Measurements from ENCODE around the gene ARHGEF7.

Gene ARHGEF7

GRCh38 chr13:111248822-111249221, 133.7 kb downstream of the ARHGEF7 start:
- DNase-seq (ENCODE audit: extremely low read depth, insufficient read length): no peak
- H3K4me3 ChIP-seq (replicated peaks; ENCODE audit: low read depth, low read length): no peak overlapping the region
- H3K27me3 ChIP-seq (replicated peaks; ENCODE audit: control insufficient read depth, insufficient read depth, low read length): no peaks in the 10 kb centered on the region
- peaks cover 25% of the 10 kb centered on the region for H3K36me3 ChIP-seq (ENCODE audit: control insufficient read depth, insufficient read depth, low read length)
- no peak for TF ChIP-seq CTCF (IDR thresholded peaks at IDR 0.05; ENCODE audit: insufficient read depth, low read length, poor library complexity, severe bottlenecking)

GRCh38 chr13:111249637-111250360, 134.7 kb downstream of the ARHGEF7 start:
- H3K4me3 ChIP-seq (replicated peaks; ENCODE audit: low read depth, low read length): no peak overlapping the region
- H3K36me3 ChIP-seq (ENCODE audit: control insufficient read depth, insufficient read depth, low read length): peaks cover 23% of the 10 kb centered on the region
- H3K27me3 ChIP-seq (replicated peaks; ENCODE audit: control insufficient read depth, insufficient read depth, low read length): no peaks in the 10 kb centered on the region
- TF ChIP-seq CTCF (IDR thresholded peaks at IDR 0.05; ENCODE audit: insufficient read depth, low read length, poor library complexity, severe bottlenecking): no peak
- DNase-seq (ENCODE audit: extremely low read depth, insufficient read length): no peak

- no peak overlapping the region for H3K4me3 ChIP-seq (replicated peaks; ENCODE audit: low read depth, low read length)
- no peaks in the 10 kb centered on the region for H3K27me3 ChIP-seq (replicated peaks; ENCODE audit: control insufficient read depth, insufficient read depth, low read length)
- no peak for DNase-seq (ENCODE audit: extremely low read depth, insufficient read length)
- peaks cover 29% of the 10 kb centered on the region for H3K36me3 ChIP-seq (ENCODE audit: control insufficient read depth, insufficient read depth, low read length)
- no peak for TF ChIP-seq CTCF (IDR thresholded peaks at IDR 0.05; ENCODE audit: insufficient read depth, low read length, poor library complexity, severe bottlenecking)
Observed at GRCh38 chr13:111251646-111252445, 136.7 kb downstream of the ARHGEF7 start.

GRCh38 chr13:111252446-111253364, 137.6 kb downstream of the ARHGEF7 start:
- no peaks in the 10 kb centered on the region for H3K27me3 ChIP-seq (replicated peaks; ENCODE audit: control insufficient read depth, insufficient read depth, low read length)
- DNase-seq (ENCODE audit: extremely low read depth, insufficient read length): no peak
- no peak overlapping the region for H3K4me3 ChIP-seq (replicated peaks; ENCODE audit: low read depth, low read length)
- TF ChIP-seq CTCF (IDR thresholded peaks at IDR 0.05; ENCODE audit: insufficient read depth, low read length, poor library complexity, severe bottlenecking): no peak
- peaks cover 31% of the 10 kb centered on the region for H3K36me3 ChIP-seq (ENCODE audit: control insufficient read depth, insufficient read depth, low read length)

GRCh38 chr13:111253365-111253872, 138.3 kb downstream of the ARHGEF7 start:
- Histone ChIP-seq H3K4me3 (replicated peaks; ENCODE audit: low read depth, low read length) (no peak overlapping the region), H3K27me3 (replicated peaks; ENCODE audit: control insufficient read depth, insufficient read depth, low read length) (no peaks in the 10 kb centered on the region), H3K36me3 (ENCODE audit: control insufficient read depth, insufficient read depth, low read length) (peaks cover 35% of the 10 kb centered on the region)
- no peak for DNase-seq (ENCODE audit: extremely low read depth, insufficient read length)
- no peak for TF ChIP-seq CTCF (IDR thresholded peaks at IDR 0.05; ENCODE audit: insufficient read depth, low read length, poor library complexity, severe bottlenecking)

Measured in GM06990 (cell line).